Measurements from ENCODE around the gene RAB17. TPM values are rescaled to one million over a fixed set of nuclear protein-coding genes. Genes with fewer than 3 reads are reported as not detected.

RAB17 gene
- total RNA-seq, 4 donors from 2014 or later, result 37.6 to 88.1 (median 70.1) TPM

DNA sequence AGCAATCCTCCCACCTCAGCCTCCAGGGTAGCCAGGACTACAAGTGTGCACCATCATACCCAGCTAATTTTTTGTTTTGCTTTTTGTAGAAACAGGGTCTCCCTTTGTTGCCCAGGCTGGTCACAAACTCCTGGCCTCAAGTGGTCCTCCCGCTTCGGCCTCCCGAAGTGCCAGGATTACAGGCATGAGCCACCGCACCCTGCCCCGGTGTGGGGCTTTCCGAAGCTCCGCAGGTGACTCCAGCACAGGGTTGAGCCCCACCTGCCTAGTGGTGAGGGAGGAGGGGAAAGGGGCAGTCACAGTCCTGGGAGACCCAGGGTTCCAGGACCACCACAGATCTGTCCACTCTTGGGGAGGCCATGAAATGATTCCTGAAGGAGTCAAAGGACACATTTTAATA lies 19.0 kb downstream of the RAB17 start:
- H3K4me1 ChIP-seq, result peaks cover 5 to 15% of the 10 kb centered on the region in 2 donors
- no peaks in the 10 kb centered on the region for H3K27me3 ChIP-seq
- H3K9me3 ChIP-seq, result no peaks in the 10 kb centered on the region
- intact Hi-C loops (cut with DNase I), result loop anchor here (5.0 to 10.0 kb wide), 2 partner anchors 144 to 417 kb away; no protein-coding TSS in a partner anchor
- WGBS, 2 donors, result 89 to 90% methylated on average over 5 to 7 of the region's 7 CpGs
- no peak for DNase-seq
- no peak overlapping the region for H3K27ac ChIP-seq
- no peaks in the 10 kb centered on the region for H3K36me3 ChIP-seq
- TF ChIP-seq, protein P1, sequence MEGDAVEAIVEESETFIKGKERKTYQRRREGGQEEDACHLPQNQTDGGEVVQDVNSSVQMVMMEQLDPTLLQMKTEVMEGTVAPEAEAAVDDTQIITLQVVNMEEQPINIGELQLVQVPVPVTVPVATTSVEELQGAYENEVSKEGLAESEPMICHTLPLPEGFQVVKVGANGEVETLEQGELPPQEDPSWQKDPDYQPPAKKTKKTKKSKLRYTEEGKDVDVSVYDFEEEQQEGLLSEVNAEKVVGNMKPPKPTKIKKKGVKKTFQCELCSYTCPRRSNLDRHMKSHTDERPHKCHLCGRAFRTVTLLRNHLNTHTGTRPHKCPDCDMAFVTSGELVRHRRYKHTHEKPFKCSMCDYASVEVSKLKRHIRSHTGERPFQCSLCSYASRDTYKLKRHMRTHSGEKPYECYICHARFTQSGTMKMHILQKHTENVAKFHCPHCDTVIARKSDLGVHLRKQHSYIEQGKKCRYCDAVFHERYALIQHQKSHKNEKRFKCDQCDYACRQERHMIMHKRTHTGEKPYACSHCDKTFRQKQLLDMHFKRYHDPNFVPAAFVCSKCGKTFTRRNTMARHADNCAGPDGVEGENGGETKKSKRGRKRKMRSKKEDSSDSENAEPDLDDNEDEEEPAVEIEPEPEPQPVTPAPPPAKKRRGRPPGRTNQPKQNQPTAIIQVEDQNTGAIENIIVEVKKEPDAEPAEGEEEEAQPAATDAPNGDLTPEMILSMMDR (IDR thresholded peaks at IDR 0.05), result no peak
- no peak for TF ChIP-seq POLR2A (IDR thresholded peaks at IDR 0.05)
- no peak overlapping the region for H3K4me3 ChIP-seq (replicated peaks in 1 of 3)

DNA sequence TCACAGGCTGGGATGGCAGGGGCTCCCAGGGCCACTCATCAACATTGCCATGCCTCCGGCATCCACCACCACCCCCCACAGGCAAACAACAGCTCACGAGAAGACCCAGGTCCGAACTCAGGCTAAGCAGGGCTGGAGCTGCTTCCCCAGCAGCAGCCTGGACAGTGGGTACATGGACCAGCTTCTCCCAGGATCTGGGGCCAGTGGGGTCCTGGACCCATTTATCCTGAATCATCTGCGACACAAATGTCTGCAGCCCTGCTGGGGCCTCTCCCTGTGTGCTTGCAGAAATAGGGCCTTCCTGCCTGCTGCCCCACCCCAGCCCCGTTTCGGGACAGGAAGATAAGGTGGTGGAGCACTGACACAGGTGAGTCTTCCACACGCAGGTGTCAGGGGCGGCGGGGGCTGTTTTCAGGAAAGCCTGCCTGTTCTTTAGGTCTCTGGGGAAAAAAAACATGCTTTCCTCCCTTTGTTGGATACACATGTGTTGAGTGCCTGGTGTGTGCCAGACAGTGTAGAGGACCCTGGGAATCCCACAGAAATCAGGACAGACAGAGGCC lies 19.7 kb downstream of the RAB17 start:
- Histone ChIP-seq H3K4me3 (replicated peaks in 1 of 3) (no peak overlapping the region), H3K27me3 (no peaks in the 10 kb centered on the region), H3K9me3 (no peaks in the 10 kb centered on the region), H3K4me1 (peaks cover 5 to 15% of the 10 kb centered on the region in 2 donors), H3K27ac (no peak overlapping the region), H3K36me3 (no peaks in the 10 kb centered on the region)
- TF ChIP-seq, protein P1 (IDR thresholded peaks at IDR 0.05), result no peak
- TF ChIP-seq POLR2A (IDR thresholded peaks at IDR 0.05), result no peak
- 84 to 93% methylated on average over 7 to 9 of the region's 9 CpGs for WGBS, 2 donors
- intact Hi-C loops (cut with DNase I), result loop anchor here (5.0 to 10.0 kb wide), 2 partner anchors 144 to 416 kb away; no protein-coding TSS in a partner anchor
- no peak for DNase-seq

DNA sequence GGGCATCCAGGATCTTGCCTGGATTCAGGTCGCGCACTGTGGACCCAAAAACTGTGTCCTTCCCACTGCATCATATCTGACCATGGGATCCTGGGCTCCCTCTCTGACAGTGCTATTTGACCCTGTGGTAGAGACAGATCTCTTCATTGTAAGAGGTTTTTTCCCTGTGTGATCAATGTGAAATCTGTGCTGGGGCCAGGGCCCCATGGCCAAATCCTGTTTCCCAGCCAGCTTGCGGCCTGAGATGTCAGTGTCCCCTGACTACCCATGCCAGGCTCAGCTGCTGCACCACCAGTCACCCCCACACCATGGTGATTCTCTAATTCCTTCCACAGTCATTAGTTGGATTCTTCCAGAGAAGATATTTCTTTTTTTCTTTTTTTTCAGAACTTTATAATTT lies 20.6 kb downstream of the RAB17 start:
- intact Hi-C loops (cut with DNase I), result loop anchor here (5.0 to 10.0 kb wide), 3 partner anchors 98 to 415 kb away; no protein-coding TSS in a partner anchor
- 95 to 100% methylated on average over 3 of the region's 3 CpGs for WGBS, 2 donors
- Histone ChIP-seq H3K4me1 (peaks cover 5 to 11% of the 10 kb centered on the region in 2 donors), H3K27ac (no peak overlapping the region), H3K27me3 (no peaks in the 10 kb centered on the region), H3K9me3 (no peaks in the 10 kb centered on the region), H3K36me3 (no peaks in the 10 kb centered on the region), H3K4me3 (replicated peaks in 1 of 3) (no peak overlapping the region)
- DNase-seq, result no peak
- TF ChIP-seq, protein P1 (IDR thresholded peaks at IDR 0.05), result no peak
- TF ChIP-seq POLR2A (IDR thresholded peaks at IDR 0.05), result no peak

DNA sequence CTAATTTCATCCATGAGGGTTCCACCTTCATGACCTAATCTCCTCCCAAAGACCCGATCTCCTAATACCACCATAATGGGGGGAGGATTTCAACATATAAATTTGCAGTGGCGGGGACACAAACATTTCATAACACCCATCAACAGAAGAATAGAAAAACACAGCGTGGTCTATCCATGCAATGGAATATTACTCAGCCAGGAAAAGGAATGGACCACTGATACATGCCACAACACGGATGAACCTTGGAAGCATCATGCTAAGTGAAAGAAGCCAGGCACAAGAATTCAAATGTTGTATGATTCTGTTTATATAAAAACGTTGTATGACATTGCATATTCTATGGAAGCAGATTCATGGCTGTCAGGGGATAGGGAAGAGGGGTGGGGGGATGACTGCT lies 21.5 kb downstream of the RAB17 start:
- no peaks in the 10 kb centered on the region for H3K9me3 ChIP-seq
- WGBS, 2 donors, result 91 to 94% methylated on average over 5 of the region's 5 CpGs
- peaks cover 5 to 10% of the 10 kb centered on the region in 2 donors for H3K4me1 ChIP-seq
- H3K36me3 ChIP-seq, result no peaks in the 10 kb centered on the region
- intact Hi-C loops (cut with DNase I), result loop anchor here (5.0 kb wide), 1 partner anchor 97 kb away; no protein-coding TSS in a partner anchor
- H3K27me3 ChIP-seq, result no peaks in the 10 kb centered on the region
- no peak overlapping the region for H3K27ac ChIP-seq
- TF ChIP-seq, protein P1 (IDR thresholded peaks at IDR 0.05), result no peak
- TF ChIP-seq POLR2A (IDR thresholded peaks at IDR 0.05), result no peak
- DNase-seq, result no peak
- H3K4me3 ChIP-seq (replicated peaks in 1 of 3), result no peak overlapping the region

DNA sequence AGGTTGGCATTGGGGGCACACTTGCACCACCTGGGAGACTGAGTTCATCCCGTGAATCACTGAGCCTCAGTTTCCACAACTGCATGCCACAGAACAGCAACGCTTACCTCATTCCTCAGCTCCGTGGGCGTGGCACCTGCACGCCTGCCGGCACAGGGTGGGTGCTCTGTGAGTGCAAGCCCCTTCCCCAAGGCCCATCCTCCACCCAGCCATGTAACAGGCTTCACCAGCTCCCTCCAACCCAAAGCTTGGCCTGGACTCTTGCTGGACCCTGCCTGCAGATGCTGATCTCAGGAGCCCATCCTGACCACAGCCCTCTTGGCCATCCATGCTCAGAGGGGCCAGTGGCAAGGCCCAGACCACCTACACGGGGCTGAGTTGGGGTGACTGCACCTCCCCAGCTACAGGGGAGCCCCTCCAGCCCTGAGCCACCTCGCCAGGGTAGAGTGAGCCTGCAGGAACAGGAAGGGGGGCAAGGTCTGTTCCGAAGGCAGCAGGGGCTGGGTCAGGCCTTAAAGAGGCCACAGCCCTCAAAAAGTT lies 22.3 kb downstream of the RAB17 start:
- Histone ChIP-seq H3K27me3 (no peaks in the 10 kb centered on the region), H3K36me3 (no peaks in the 10 kb centered on the region), H3K9me3 (no peaks in the 10 kb centered on the region), H3K4me1 (peaks cover 5 to 10% of the 10 kb centered on the region in 2 donors), H3K4me3 (replicated peaks in 1 of 3) (no peak overlapping the region), H3K27ac (no peak overlapping the region)
- TF ChIP-seq, protein P1 (IDR thresholded peaks at IDR 0.05), result no peak
- no peak for TF ChIP-seq POLR2A (IDR thresholded peaks at IDR 0.05)
- intact Hi-C loops (cut with DNase I), result loop anchor here (5.0 kb wide), 1 partner anchor 96 kb away; no protein-coding TSS in a partner anchor
- WGBS, 2 donors, result 69 to 83% methylated on average over 4 to 9 of the region's 9 CpGs
- DNase-seq, result no peak

Measured in thyroid gland (tissue), 4 donors.